ENCODE data around the gene JOSD2. TPM values are rescaled to one million over a fixed set of nuclear protein-coding genes. Genes with fewer than 3 reads are reported as not detected.

Gene JOSD2
- total and polyA plus RNA-seq, 4 experiments from 2014 or later, result 22.4 to 35.8 (median 28.7) TPM

GRCh38 chr19:50507376-50507775, 3.6 kb downstream of the JOSD2 start:
- H3K4me1 ChIP-seq (ENCODE audit: insufficient read depth, low read length), result peaks cover 13% of the 10 kb centered on the region
- POLR2A ChIA-PET (ENCODE audit: partially characterized antibody), result no interaction called here
- Mint-ChIP-seq H3K4me1 (peaks cover 7 to 25% (median 20%) of the 10 kb centered on the region in 4 donors), H3K27ac (peak overlapping the region in 3 of 7 donors; percentile 75 to 86 (median 80)), H3K36me3 (peaks cover 0 to 6% of the 10 kb centered on the region in 2 donors), H3K9me3 (peaks cover 0 to 3% (median 0%) of the 10 kb centered on the region in 8 donors), H3K27me3 (peaks cover 0 to 5% of the 10 kb centered on the region in 2 donors), H3K4me3 (no peak overlapping the region)
- no peak overlapping the region for H3K27ac ChIP-seq (ENCODE audit: low read depth, low read length)
- intact Hi-C loops (cut with micrococcal nuclease), result no loop called here
- H3K9me3 ChIP-seq (ENCODE audit: control insufficient read depth in 1 of 2, low read length in 2 of 2), result no peaks in the 10 kb centered on the region
- CTCF ChIA-PET (ENCODE audit: partially characterized antibody), result no interaction called here
- no peaks in the 10 kb centered on the region for H3K36me3 ChIP-seq (ENCODE audit: insufficient read depth, low read length)
- no peaks in the 10 kb centered on the region for H3K27me3 ChIP-seq (ENCODE audit: insufficient read depth, low read length)
- H3K4me3 ChIP-seq (ENCODE audit: low read length in 2 of 2), result no peak overlapping the region
- no peak for DNase-seq

DNA sequence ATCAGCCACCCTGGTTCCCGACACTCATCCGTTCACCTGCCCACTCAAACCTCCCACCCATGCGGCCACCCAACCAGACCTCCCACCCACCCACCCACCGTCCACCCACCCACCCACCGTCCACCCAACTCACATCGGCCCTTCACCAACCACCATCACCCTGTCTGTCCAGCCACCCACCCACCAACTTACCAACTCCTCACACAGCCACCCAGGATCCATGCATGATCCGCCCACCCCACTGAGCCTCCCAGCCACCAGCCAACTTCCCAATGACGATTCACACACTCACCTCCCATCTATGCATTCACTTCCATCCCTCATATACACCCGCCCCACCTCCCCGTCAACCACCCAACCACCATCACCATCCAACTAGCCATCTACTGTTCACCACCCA, 4.3 kb downstream of the JOSD2 start:
- Histone ChIP-seq H3K9me3 (ENCODE audit: control insufficient read depth in 1 of 2, low read length in 2 of 2) (no peaks in the 10 kb centered on the region), H3K4me3 (ENCODE audit: low read length in 2 of 2) (no peak overlapping the region), H3K36me3 (ENCODE audit: insufficient read depth, low read length) (no peaks in the 10 kb centered on the region), H3K27ac (ENCODE audit: low read depth, low read length) (no peak overlapping the region), H3K4me1 (ENCODE audit: insufficient read depth, low read length) (peaks cover 12% of the 10 kb centered on the region), H3K27me3 (ENCODE audit: insufficient read depth, low read length) (no peaks in the 10 kb centered on the region)
- CTCF ChIA-PET (ENCODE audit: partially characterized antibody), result no interaction called here
- peaks cover 0 to 5% of the 10 kb centered on the region in 2 donors for H3K27me3 Mint-ChIP-seq
- peaks cover 0 to 7% of the 10 kb centered on the region in 2 donors for H3K36me3 Mint-ChIP-seq
- intact Hi-C loops (cut with micrococcal nuclease), result no loop called here
- H3K9me3 Mint-ChIP-seq, result peaks cover 0 to 3% (median 0%) of the 10 kb centered on the region in 8 donors
- peaks cover 5 to 23% (median 18%) of the 10 kb centered on the region in 4 donors for H3K4me1 Mint-ChIP-seq
- peak overlapping the region in 1 of 7 donors; percentile 75 for H3K27ac Mint-ChIP-seq
- POLR2A ChIA-PET (ENCODE audit: partially characterized antibody), result no interaction called here
- DNase-seq, result peak in 1 of 5 donors; percentile 18
- no peak overlapping the region for H3K4me3 Mint-ChIP-seq

DNA sequence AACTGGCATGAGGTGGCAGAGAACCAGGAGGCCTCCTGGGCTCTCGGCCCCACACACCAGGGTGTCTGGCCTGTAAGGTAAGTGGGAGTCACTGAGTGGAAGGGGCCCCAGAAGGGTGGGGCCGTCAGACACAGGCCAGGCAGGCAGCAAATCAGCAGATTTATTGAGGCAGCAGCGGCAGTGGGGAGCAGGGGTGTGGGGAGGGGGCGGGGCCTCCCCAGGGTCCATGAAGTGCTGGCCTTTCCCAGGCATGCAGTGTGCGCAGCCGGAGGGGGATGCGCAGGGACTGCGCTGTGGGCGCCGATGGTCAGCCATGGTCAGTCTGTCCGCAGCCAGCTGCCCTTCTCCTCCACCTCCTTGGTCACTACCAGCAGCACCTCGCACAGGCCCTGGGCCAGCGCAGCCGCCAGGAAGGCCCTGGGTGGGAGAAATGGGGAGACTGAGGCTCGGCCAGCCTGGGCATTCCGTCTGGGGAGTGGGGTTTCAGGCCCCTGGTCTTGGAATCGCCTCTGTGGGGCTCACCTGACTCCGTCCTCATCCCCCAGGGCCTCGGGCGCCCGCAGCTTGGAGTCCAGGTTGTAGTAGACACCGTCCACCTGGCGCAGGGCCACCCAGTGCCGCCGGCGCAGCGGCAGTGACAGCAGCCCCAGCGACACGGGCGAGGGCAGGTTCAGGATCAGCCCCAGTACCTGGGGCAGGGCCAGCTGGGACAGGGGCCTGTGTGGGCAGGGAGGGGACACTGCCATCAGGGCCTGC, 5.0 kb downstream of the JOSD2 start:
- intact Hi-C loops (cut with micrococcal nuclease), result no loop called here
- peaks cover 9% of the 10 kb centered on the region for H3K4me1 ChIP-seq (ENCODE audit: insufficient read depth, low read length)
- H3K9me3 ChIP-seq (ENCODE audit: control insufficient read depth in 1 of 2, low read length in 2 of 2), result no peaks in the 10 kb centered on the region
- H3K4me3 Mint-ChIP-seq, result no peak overlapping the region
- no peak overlapping the region for H3K27ac ChIP-seq (ENCODE audit: low read depth, low read length)
- H3K27me3 ChIP-seq (ENCODE audit: insufficient read depth, low read length), result no peaks in the 10 kb centered on the region
- no peaks in the 10 kb centered on the region for H3K36me3 ChIP-seq (ENCODE audit: insufficient read depth, low read length)
- H3K27me3 Mint-ChIP-seq, result no peaks in the 10 kb centered on the region
- no peak overlapping the region for H3K27ac Mint-ChIP-seq
- peaks cover 0 to 3% of the 10 kb centered on the region in 2 donors for H3K36me3 Mint-ChIP-seq
- ChIA-PET CTCF (ENCODE audit: partially characterized antibody) (no interaction called here), POLR2A (ENCODE audit: partially characterized antibody) (no interaction called here)
- peaks cover 5 to 17% (median 12%) of the 10 kb centered on the region in 4 donors for H3K4me1 Mint-ChIP-seq
- H3K4me3 ChIP-seq (ENCODE audit: low read length in 2 of 2), result no peak overlapping the region
- no peaks in the 10 kb centered on the region for H3K9me3 Mint-ChIP-seq
- DNase-seq, result peak in 1 of 5 donors; percentile 34

DNA sequence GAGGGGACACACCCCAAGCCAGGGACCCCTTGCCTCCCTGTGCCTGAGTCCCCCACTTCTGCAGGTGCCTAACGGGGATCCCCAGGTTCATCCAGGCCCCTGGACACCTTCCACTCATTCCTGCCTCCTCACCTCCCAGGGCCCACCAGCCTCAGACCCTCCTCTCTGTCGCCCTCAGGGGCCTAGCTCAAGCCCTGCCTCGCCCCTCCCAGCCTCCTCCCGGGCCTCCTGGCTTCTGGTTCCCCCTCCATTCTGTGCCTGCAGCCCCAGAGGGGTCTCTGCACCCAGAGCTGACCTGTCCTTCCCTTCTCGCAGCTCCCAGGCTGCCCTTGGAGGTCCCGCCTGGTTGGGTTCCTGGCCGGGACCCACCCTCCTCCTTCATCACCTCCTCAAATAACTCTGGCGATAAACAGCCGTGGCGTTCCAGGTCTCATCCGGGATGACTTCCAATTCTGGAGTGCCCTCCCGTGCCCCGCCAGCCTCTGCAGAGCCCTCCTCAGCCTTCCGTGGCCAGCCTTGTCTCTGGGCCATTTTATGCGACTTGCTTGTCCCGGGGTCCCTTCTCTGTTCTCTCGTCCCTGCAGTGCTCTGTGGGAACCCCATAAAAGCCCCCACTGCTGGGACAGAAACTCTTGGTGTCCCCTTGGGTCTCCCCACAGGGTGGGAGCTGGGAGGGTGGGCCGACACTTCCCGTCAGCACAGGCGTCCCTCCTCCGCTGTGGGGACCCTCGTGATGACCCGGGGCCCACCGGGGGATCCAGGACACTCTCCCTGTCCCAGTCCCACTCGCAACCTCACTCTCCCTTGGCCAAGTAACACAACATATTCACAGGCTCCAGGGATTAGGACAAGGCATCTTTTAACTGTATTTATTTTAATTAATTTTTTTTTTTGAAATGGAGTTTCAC, 9.2 kb downstream of the JOSD2 start:
- no peak overlapping the region for H3K4me3 Mint-ChIP-seq
- H3K27ac ChIP-seq (ENCODE audit: low read depth, low read length), result no peak overlapping the region
- POLR2A ChIA-PET (ENCODE audit: partially characterized antibody), result interaction anchor here (1.4 kb wide), 1 partner anchor 23 kb away, joined by 3 read pairs; no protein-coding TSS in a partner anchor
- intact Hi-C loops (cut with micrococcal nuclease), result no loop called here
- no peak overlapping the region for H3K4me3 ChIP-seq (ENCODE audit: low read length in 2 of 2)
- H3K27me3 ChIP-seq (ENCODE audit: insufficient read depth, low read length), result no peaks in the 10 kb centered on the region
- no peaks in the 10 kb centered on the region for H3K36me3 ChIP-seq (ENCODE audit: insufficient read depth, low read length)
- no peaks in the 10 kb centered on the region for H3K9me3 ChIP-seq (ENCODE audit: control insufficient read depth in 1 of 2, low read length in 2 of 2)
- no peaks in the 10 kb centered on the region for H3K4me1 ChIP-seq (ENCODE audit: insufficient read depth, low read length)
- peaks cover 0 to 3% of the 10 kb centered on the region in 2 donors for H3K36me3 Mint-ChIP-seq
- no peaks in the 10 kb centered on the region for H3K9me3 Mint-ChIP-seq
- no peaks in the 10 kb centered on the region for H3K4me1 Mint-ChIP-seq
- peak in 1 of 5 donors; percentile 26 for DNase-seq
- H3K27me3 Mint-ChIP-seq, result no peaks in the 10 kb centered on the region
- CTCF ChIA-PET (ENCODE audit: partially characterized antibody), result no interaction called here
- H3K27ac Mint-ChIP-seq, result peak overlapping the region in 1 of 7 donors; percentile 13

- Histone ChIP-seq H3K36me3 (ENCODE audit: insufficient read depth, low read length) (no peaks in the 10 kb centered on the region), H3K4me3 (ENCODE audit: low read length in 2 of 2) (no peak overlapping the region), H3K4me1 (ENCODE audit: insufficient read depth, low read length) (no peaks in the 10 kb centered on the region), H3K27me3 (ENCODE audit: insufficient read depth, low read length) (no peaks in the 10 kb centered on the region), H3K9me3 (ENCODE audit: control insufficient read depth in 1 of 2, low read length in 2 of 2) (no peaks in the 10 kb centered on the region), H3K27ac (ENCODE audit: low read depth, low read length) (no peak overlapping the region)
- no peaks in the 10 kb centered on the region for H3K27me3 Mint-ChIP-seq
- intact Hi-C loops (cut with micrococcal nuclease), result no loop called here
- H3K4me1 Mint-ChIP-seq, result no peaks in the 10 kb centered on the region
- H3K4me3 Mint-ChIP-seq, result no peak overlapping the region
- peak in 1 of 5 donors; percentile 22 for DNase-seq
- H3K27ac Mint-ChIP-seq, result peak overlapping the region in 1 of 7 donors; percentile 48
- no peaks in the 10 kb centered on the region for H3K9me3 Mint-ChIP-seq
- ChIA-PET POLR2A (ENCODE audit: partially characterized antibody) (no interaction called here), CTCF (ENCODE audit: partially characterized antibody) (no interaction called here)
- peaks cover 2 to 3% of the 10 kb centered on the region in 2 donors for H3K36me3 Mint-ChIP-seq
These were observed 9.8 kb downstream of the JOSD2 start for GRCh38 chr19:50501186-50501567.

DNA sequence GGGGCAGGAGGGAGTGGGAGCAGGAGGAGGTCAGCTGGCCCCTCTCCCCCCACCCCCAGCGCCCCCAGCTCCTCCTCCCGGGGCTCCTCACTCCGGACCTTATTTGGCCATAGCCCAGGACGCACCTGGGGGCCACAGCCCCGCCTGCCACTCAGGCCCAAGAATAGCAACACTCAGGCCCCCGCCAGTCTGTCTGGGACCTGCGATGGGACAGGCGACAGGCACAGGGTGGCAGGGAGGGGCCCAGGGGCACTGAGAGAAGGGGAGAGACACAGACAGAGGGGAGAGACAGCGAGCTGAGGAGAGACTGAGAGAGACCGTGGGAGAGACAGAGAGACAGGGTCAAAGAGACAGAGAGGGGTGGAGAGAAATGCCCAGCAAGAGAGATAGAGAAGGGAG, 10.2 kb downstream of the JOSD2 start:
- Mint-ChIP-seq H3K27ac (peak overlapping the region in 1 of 7 donors; percentile 48), H3K36me3 (peaks cover 3% of the 10 kb centered on the region in 2 donors), H3K4me1 (no peaks in the 10 kb centered on the region), H3K4me3 (no peak overlapping the region), H3K27me3 (no peaks in the 10 kb centered on the region), H3K9me3 (no peaks in the 10 kb centered on the region)
- Histone ChIP-seq H3K9me3 (ENCODE audit: control insufficient read depth in 1 of 2, low read length in 2 of 2) (no peaks in the 10 kb centered on the region), H3K36me3 (ENCODE audit: insufficient read depth, low read length) (no peaks in the 10 kb centered on the region), H3K27ac (ENCODE audit: low read depth, low read length) (no peak overlapping the region), H3K27me3 (ENCODE audit: insufficient read depth, low read length) (no peaks in the 10 kb centered on the region), H3K4me1 (ENCODE audit: insufficient read depth, low read length) (no peaks in the 10 kb centered on the region), H3K4me3 (ENCODE audit: low read length in 2 of 2) (no peak overlapping the region)
- intact Hi-C loops (cut with micrococcal nuclease), result no loop called here
- CTCF ChIA-PET (ENCODE audit: partially characterized antibody), result no interaction called here
- POLR2A ChIA-PET (ENCODE audit: partially characterized antibody), result no interaction called here
- DNase-seq, result peak in 1 of 5 donors; percentile 12

DNA sequence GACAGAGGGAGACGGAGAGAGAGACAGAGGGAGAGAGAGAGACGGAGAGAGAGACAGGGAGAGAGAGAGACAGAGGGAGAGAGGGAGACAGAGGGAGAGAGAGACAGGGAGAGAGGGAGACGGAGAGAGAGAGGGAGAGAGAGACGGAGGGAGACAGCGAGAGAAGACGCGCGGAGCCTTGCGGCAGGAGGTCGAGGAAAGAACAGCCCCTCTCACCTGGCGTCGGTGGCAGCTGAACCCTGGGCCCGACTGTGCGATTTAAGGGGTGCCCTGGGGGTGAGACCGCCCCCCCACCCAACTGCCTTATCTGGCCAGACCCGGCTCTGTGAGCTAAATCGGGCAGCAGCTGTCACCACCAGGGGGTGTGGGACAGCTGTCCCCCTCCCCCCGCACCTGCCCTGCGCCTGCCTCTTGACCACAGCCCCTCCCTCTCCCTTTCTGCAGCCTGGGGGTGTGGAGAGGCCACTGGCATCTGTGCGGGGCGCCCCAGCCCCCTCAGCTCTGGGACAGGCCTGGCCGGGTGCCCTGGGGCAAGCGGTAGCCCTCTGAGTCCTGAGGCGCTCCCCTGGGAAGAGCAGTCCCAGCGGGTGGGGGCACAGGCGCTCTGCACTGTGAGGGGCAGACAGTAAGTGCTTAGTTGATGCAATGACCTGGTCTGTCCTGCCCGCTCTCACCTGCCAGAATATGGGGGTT, 10.8 kb downstream of the JOSD2 start:
- DNase-seq, result peak in 1 of 5 donors; percentile 4
- ChIA-PET CTCF (ENCODE audit: partially characterized antibody) (no interaction called here), POLR2A (ENCODE audit: partially characterized antibody) (no interaction called here)
- no peak overlapping the region for H3K27ac ChIP-seq (ENCODE audit: low read depth, low read length)
- Mint-ChIP-seq H3K27ac (no peak overlapping the region), H3K4me3 (no peak overlapping the region), H3K36me3 (peaks cover 3 to 6% of the 10 kb centered on the region in 2 donors), H3K27me3 (no peaks in the 10 kb centered on the region), H3K9me3 (no peaks in the 10 kb centered on the region), H3K4me1 (no peaks in the 10 kb centered on the region)
- no peaks in the 10 kb centered on the region for H3K4me1 ChIP-seq (ENCODE audit: insufficient read depth, low read length)
- H3K4me3 ChIP-seq (ENCODE audit: low read length in 2 of 2), result no peak overlapping the region
- no peaks in the 10 kb centered on the region for H3K36me3 ChIP-seq (ENCODE audit: insufficient read depth, low read length)
- intact Hi-C loops (cut with micrococcal nuclease), result no loop called here
- no peaks in the 10 kb centered on the region for H3K9me3 ChIP-seq (ENCODE audit: control insufficient read depth in 1 of 2, low read length in 2 of 2)
- no peaks in the 10 kb centered on the region for H3K27me3 ChIP-seq (ENCODE audit: insufficient read depth, low read length)
